Activated naive CD8-positive, alpha-beta T cell treated with anti-CD3 and anti-CD28 coated beads, Interleukin-2, amount 50 U/mL, for 24 hours (primary cell): ENCODE measurements around the gene OSBP.

Source experiments
- ATAC-seq: fragments of 150-1000 bp; cut with Tn5 transposase; one replicate; pipeline ENCODE4 v1.10.0; 2021
- DNase-seq: peaks from one replicate; pipeline ENCODE4 v3.0.0; 2021
- H3K27ac Mint-ChIP-seq: one replicate; pipeline ENCODE4 v1.8.0; 2021; ENCODE audit warnings: mild to moderate bottlenecking, mixed read lengths
- H3K27me3 Mint-ChIP-seq: one replicate; pipeline ENCODE4 v1.8.0; 2021; ENCODE audit warnings: mixed read lengths
- H3K36me3 Mint-ChIP-seq: one replicate; pipeline ENCODE4 v1.8.0; 2021; ENCODE audit warnings: low read depth, mixed read lengths
- H3K4me1 Mint-ChIP-seq: one replicate; pipeline ENCODE4 v1.8.0; 2021; ENCODE audit warnings: mixed read lengths
- H3K4me3 Mint-ChIP-seq: one replicate; pipeline ENCODE4 v1.8.0; 2021; ENCODE audit warnings: mild to moderate bottlenecking, moderate library complexity, mixed read lengths
- H3K9me3 Mint-ChIP-seq: one replicate; pipeline ENCODE4 v1.8.0; 2021; ENCODE audit warnings: mixed read lengths

The OSBP gene

DNA sequence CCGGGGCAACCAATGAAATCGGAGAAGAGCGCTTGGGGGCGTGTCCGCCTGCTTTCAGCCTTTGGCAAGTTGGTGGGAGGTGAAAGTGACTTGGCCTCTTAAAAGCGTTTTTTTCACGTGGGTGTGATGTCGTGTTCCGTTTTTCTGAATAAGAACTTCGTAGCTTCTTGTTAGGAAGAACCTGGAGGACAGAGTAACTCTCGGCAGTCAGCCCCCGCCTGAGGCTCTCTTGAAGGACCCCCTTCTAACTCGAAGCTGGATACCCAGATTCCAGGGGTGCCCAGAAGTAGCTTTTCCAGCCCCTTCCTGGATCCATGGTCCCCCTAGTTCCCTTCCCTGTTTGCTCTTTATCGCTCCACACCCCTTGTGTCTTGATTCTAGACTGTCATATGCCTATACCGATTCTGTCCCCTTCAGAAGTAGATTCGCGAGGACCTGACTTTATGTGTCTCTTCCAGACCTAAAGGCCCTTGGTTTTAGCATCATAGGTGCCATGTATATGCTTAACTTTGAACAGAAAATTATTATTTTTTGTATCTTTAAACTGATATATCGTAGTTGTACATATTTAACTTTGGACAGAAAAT, 915 bp upstream of the OSBP start:
- H3K27me3 Mint-ChIP-seq, result peaks cover 2% of the 10 kb centered on the region
- no peaks in the 10 kb centered on the region for H3K9me3 Mint-ChIP-seq
- H3K4me1 Mint-ChIP-seq, result peaks cover 54% of the 10 kb centered on the region
- peaks cover 8% of the 10 kb centered on the region for H3K36me3 Mint-ChIP-seq
- peak overlapping the region; percentile 98 for H3K27ac Mint-ChIP-seq
- H3K4me3 Mint-ChIP-seq, result peak overlapping the region; percentile 98
- ATAC-seq (no peak), DNase-seq (no peak)

DNA sequence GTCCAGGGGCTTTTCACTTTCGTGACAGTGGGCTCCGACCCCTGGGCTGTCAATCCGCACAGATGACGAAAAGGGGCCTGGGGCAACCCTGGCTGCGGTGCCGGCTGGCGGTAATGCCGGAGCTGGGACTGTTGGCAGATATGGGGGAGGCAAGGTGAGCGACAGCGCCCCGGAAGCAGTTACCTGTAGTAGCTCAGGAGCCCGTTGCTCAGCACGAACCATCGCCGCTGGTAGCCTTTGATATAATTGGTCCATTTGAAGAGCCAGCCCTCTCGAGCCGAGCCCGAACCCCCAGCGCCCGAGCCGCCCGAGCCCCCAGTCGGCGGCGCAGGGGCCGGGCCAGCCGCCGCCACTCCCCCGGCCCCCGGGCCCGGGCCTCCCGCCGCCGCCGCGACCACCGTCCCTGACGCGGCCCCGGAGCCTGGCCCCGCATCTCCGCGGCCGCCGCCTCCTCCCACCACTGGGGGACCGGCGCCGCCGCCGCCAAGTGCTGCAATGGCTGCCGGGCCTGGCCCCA, 396 bp downstream of the OSBP start:
- ATAC-seq (peak; percentile 12), DNase-seq (peak; percentile 50)
- Mint-ChIP-seq H3K27ac (peak overlapping the region; percentile 98), H3K4me1 (peaks cover 62% of the 10 kb centered on the region), H3K4me3 (peak overlapping the region; percentile 98), H3K9me3 (no peaks in the 10 kb centered on the region), H3K27me3 (peaks cover 2% of the 10 kb centered on the region), H3K36me3 (peaks cover 10% of the 10 kb centered on the region)

DNA sequence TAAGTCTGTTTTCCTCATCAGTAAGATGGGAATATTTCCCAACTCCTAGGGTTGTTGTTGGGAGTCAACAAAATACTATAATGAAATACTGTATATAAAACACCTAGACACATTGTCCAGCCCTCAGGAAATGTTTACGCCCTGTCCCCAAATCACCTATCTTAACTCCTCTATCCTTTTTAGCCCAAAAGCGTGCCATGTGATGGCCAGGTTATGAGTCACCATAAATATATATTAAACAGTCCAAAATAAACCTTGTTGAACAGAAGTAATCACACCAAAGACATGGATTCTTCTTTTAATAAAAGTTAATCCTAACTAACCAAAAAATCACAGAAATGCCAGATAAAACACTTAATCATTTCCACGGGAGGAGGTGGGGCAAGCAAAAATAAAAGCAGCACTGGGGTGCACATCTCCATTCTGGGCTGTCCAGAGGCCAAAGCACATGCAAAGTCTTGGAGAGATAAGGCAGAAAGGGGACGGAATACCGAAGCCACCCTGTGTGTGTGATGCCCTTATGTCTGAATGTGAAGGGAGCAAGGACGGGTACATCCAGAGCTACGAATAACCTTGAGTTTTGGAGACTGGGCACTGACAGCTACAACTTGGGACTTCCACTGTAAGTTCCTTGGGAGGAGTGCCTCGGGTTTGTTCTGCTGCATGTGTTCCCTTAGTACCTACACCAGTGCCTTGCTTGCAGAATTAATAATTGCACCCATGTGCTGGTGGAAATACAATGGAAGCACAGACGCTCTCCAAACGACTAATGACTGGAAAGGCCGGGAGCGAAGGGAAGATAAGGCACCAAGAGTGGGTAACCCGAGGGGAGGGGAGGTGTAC, 1.1 kb downstream of the OSBP start:
- peak overlapping the region; percentile 98 for H3K4me3 Mint-ChIP-seq
- no peak for DNase-seq
- peaks cover 17% of the 10 kb centered on the region for H3K36me3 Mint-ChIP-seq
- peaks cover 2% of the 10 kb centered on the region for H3K27me3 Mint-ChIP-seq
- no peaks in the 10 kb centered on the region for H3K9me3 Mint-ChIP-seq
- peaks cover 65% of the 10 kb centered on the region for H3K4me1 Mint-ChIP-seq
- no peak for ATAC-seq
- H3K27ac Mint-ChIP-seq, result peak overlapping the region; percentile 86

DNA sequence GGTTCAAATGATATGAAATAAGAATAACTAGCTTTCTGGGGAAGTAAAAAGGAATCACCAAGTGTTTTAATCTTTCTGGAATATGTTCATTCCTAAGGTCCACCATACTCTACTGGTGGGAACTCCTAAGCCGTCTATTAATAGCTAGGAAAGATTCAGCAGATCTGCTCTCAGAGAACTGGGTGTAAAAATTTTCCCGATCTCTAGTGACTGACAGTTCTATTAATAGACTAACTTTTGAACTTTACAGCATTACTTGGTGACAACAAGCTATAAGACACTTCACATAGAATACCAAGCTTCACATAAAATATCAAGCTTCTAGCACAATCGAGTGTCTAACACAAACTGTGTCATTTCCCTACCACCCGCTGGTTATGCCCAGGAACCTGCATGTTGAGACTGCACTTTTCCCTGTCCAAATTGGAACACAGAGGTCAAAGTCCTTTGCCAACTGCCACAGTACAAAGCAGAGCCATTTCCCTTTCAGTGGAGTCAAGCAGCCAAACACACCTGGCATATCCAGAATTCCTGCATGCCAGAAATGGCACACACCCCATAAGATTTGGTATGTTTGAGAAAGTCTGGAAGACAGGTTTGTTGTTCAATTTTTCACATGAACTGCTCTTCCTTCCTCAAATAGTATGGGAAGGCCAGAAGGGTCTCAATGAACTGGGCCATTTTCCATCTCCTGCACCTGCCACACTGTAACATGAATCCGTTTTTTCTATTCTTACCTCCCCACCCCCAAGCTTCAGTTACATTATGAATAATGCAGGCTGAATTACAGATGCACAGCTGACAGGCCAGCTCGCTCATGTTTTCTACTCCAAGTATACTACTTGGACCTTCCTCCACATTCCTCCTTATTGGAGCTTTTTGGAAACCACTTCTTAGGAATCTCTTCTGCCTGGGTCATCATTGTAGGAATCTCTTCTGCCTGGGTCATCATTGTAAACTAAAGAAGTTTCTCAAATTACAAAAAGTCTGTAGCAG, 3.7 kb downstream of the OSBP start:
- DNase-seq (no peak), ATAC-seq (no peak)
- Mint-ChIP-seq H3K36me3 (peaks cover 36% of the 10 kb centered on the region), H3K9me3 (no peaks in the 10 kb centered on the region), H3K4me1 (peaks cover 60% of the 10 kb centered on the region), H3K27ac (no peak overlapping the region), H3K4me3 (no peak overlapping the region), H3K27me3 (peaks cover 2% of the 10 kb centered on the region)

DNA sequence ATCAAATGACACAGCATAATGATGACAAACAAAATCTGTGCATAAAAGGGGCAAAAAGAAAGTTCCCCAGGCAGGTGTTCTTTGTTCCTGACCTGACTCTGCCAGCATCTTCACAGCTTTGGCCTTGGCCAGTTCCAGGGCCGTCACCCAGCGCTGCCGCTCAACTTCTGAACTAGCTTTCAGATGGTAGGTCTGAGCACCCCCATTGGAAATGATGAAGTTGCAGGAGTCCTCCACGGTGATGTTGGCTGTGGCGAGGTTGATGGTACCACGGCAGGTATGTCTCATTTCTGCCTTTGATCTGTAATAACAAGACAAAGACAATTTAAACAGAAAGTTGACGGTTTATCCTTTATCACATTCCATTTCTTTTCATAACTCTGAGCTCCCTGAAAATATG, 5.3 kb downstream of the OSBP start:
- H3K27ac Mint-ChIP-seq, result no peak overlapping the region
- peaks cover 49% of the 10 kb centered on the region for H3K4me1 Mint-ChIP-seq
- DNase-seq (peak; percentile 8), ATAC-seq (peak; percentile 48)
- H3K9me3 Mint-ChIP-seq, result no peaks in the 10 kb centered on the region
- H3K4me3 Mint-ChIP-seq, result no peak overlapping the region
- peaks cover 42% of the 10 kb centered on the region for H3K36me3 Mint-ChIP-seq
- no peaks in the 10 kb centered on the region for H3K27me3 Mint-ChIP-seq

DNA sequence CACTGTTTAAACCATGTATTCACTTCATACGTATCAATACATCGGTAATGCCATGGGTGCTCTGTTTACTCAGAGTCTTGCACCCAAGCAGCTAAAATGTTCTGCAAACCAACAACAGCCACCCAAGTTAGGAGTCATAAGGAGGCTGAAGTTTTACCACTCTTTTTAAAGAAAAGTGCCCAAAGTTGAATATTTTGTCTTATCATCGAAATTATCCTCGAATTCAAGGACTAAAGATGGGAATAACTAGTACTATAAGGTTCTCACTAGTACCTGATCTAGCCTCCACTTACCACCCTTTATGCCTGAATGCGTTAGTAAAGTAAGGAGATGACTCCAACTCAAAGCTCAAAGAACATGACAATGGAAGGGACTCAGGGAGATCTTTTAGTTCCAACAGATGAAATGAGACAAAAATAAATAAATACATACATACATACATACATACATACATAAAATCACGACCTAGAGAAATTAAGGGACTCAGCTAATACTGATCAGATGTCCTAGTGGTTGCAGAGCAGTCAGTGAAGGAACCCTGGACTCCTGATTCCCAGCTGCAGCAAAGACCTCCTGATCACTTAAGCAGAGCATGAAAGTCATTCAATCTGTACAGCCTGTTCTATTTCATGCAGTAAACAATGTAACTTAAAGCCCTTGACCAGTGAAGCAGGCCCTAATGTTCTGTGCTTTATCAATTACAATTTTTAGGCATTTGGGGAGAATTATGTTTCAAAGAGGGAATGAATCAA, 7.7 kb downstream of the OSBP start:
- ATAC-seq (no peak), DNase-seq (no peak)
- Mint-ChIP-seq H3K27me3 (no peaks in the 10 kb centered on the region), H3K27ac (no peak overlapping the region), H3K4me1 (peaks cover 32% of the 10 kb centered on the region), H3K36me3 (peaks cover 46% of the 10 kb centered on the region), H3K9me3 (no peaks in the 10 kb centered on the region), H3K4me3 (no peak overlapping the region)

DNA sequence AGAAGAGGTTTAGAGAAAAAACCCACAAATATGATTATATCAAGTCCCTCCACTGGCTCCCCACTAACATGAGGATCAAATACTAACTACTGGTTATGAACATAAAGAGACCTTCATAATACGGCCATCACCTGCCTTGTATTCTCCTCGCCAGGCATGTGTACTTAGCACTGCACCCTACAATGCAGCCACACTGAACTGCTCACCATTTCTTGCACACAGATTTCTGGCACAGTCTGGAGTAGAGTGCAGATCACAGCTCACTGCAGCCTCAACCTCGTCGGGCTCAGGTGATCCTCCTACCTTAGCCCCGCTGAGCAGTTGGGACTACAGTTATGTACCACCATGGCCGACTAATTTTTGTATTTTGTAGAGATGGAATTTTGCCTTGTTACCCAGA, 13.1 kb downstream of the OSBP start:
- Mint-ChIP-seq H3K27ac (no peak overlapping the region), H3K4me1 (peaks cover 4% of the 10 kb centered on the region), H3K36me3 (peaks cover 56% of the 10 kb centered on the region), H3K27me3 (no peaks in the 10 kb centered on the region), H3K4me3 (no peak overlapping the region), H3K9me3 (no peaks in the 10 kb centered on the region)
- no peak for DNase-seq
- ATAC-seq, result no peak

DNA sequence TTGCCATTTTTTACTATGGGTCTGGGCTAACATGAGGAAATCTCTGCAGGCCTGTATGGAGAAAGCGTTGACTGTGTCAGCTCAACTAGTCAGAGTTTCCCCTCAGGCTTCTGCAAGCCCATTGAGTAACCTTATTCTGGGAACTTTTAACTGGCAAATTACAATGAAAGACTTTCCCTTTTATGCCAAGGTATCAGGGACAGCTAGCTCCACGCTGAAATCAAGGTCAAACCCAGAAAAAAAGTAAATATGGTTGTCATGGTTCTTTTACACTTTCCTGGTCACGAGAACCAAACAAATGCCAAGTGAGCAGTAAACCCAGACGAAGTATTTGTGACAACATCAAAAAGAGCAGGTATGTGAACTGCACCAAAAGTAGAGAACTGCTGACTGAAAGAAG, 13.8 kb downstream of the OSBP start:
- H3K27me3 Mint-ChIP-seq, result no peaks in the 10 kb centered on the region
- H3K9me3 Mint-ChIP-seq, result no peaks in the 10 kb centered on the region
- H3K4me1 Mint-ChIP-seq, result peaks cover 4% of the 10 kb centered on the region
- peaks cover 53% of the 10 kb centered on the region for H3K36me3 Mint-ChIP-seq
- ATAC-seq (no peak), DNase-seq (no peak)
- H3K27ac Mint-ChIP-seq, result peak overlapping the region; percentile 41
- H3K4me3 Mint-ChIP-seq, result no peak overlapping the region

DNA sequence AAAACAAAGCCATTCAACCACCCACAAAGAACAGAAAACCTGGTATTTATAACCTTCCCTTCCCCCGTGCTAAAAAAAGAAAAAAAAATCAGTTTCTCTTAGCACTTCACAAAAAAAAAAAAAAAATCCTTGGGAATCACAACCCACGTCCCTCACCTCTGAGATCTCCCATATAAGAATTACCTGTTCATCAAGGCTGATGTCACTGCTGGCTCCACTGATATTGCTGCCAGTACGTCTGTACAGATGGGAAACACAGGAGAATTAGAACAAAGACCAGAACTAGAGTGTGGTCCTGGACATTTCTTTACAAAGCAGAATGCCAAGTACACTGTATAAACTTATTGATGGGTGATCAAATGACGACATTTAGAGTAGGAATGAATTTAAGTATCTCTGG, 14.9 kb downstream of the OSBP start:
- no peaks in the 10 kb centered on the region for H3K27me3 Mint-ChIP-seq
- H3K4me3 Mint-ChIP-seq, result no peak overlapping the region
- ATAC-seq (no peak), DNase-seq (no peak)
- peaks cover 56% of the 10 kb centered on the region for H3K36me3 Mint-ChIP-seq
- no peaks in the 10 kb centered on the region for H3K9me3 Mint-ChIP-seq
- H3K4me1 Mint-ChIP-seq, result peaks cover 4% of the 10 kb centered on the region
- H3K27ac Mint-ChIP-seq, result no peak overlapping the region

DNA sequence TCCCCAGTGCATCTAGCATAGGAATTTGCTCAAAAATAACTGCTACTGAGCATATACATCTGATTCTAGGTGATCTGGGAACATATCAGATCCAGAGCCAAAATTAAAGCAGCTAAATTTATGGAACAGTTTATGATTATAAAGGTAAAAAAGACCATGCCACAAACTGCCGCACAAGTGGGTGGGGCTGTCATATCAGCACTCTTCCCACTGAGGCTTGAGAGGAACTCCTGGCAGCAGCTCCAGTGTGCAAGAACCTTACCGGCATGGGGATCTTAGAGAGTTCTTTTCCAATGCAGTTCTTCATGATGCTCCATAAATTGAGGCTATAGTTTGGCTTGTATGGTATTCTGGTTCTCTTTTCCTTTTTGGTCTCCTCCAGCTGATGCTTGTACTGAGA, 15.3 kb downstream of the OSBP start:
- ATAC-seq, result no peak
- Mint-ChIP-seq H3K9me3 (no peaks in the 10 kb centered on the region), H3K27me3 (no peaks in the 10 kb centered on the region), H3K4me3 (no peak overlapping the region), H3K27ac (no peak overlapping the region), H3K36me3 (peaks cover 60% of the 10 kb centered on the region), H3K4me1 (peaks cover 4% of the 10 kb centered on the region)
- no peak for DNase-seq

DNA sequence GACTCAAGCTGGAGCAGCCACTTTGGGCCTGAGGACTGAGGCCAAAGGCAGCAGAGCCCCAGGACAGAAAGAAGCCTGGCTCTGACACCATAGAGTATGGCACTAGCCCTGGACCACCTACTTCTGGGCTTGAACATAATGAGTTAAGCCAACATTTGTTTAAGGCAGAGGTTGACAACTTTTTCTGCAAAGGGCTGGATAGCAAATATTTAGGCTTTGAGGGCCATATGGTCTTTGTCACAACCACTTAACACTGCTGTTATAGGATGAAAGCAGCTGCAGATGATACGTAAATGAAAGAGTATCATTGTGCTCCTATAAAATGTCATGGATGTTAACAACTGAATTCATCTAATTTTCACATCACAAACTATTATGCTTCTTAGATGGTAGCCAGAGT, 16.6 kb downstream of the OSBP start:
- Mint-ChIP-seq H3K4me1 (peaks cover 4% of the 10 kb centered on the region), H3K4me3 (no peak overlapping the region), H3K36me3 (peaks cover 67% of the 10 kb centered on the region), H3K27me3 (no peaks in the 10 kb centered on the region), H3K27ac (no peak overlapping the region), H3K9me3 (no peaks in the 10 kb centered on the region)
- ATAC-seq (no peak), DNase-seq (no peak)

DNA sequence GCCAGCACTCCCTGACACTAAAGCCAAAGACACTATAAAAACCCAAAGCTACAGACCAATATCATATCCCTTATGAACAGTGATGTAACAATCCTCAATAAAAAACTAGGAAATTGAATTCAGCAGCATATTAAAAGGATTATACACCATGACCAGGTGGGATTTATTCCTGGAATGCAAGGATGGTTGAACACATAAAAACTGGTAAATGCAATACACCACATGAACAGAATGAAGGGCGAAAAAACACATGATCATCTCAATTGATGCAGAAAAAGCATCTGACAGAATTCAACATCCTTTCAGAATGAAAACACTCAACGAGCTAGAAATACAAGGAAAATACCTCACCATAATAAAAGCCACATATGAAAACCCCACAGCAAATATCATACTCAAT, 31.3 kb downstream of the OSBP start:
- Mint-ChIP-seq H3K9me3 (peaks cover 10% of the 10 kb centered on the region), H3K27ac (no peak overlapping the region), H3K27me3 (no peaks in the 10 kb centered on the region), H3K4me1 (no peaks in the 10 kb centered on the region), H3K4me3 (no peak overlapping the region), H3K36me3 (peaks cover 58% of the 10 kb centered on the region)
- no peak for DNase-seq
- ATAC-seq, result no peak

DNA sequence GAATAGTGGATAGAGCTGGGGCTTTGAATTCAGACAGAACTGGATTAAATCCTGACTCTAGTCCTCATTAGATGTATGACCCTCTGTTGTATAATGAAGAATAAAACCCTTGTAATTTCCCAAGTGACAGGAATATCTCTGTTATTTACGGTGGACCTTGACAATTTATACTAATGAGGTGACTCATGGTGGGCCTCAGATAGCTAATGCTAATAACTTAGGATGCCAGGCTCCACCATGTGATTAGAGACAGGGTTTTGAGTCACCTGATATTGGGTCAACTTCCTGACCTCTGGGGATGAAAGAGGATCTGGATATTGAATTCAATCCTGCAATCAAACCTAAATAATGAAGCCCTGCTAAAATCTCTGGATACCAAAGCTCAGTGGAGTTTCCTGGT, 33.6 kb downstream of the OSBP start:
- no peak for ATAC-seq
- Mint-ChIP-seq H3K9me3 (peaks cover 10% of the 10 kb centered on the region), H3K4me3 (no peak overlapping the region), H3K27me3 (no peaks in the 10 kb centered on the region), H3K36me3 (peaks cover 56% of the 10 kb centered on the region), H3K27ac (no peak overlapping the region), H3K4me1 (no peaks in the 10 kb centered on the region)
- DNase-seq, result no peak

DNA sequence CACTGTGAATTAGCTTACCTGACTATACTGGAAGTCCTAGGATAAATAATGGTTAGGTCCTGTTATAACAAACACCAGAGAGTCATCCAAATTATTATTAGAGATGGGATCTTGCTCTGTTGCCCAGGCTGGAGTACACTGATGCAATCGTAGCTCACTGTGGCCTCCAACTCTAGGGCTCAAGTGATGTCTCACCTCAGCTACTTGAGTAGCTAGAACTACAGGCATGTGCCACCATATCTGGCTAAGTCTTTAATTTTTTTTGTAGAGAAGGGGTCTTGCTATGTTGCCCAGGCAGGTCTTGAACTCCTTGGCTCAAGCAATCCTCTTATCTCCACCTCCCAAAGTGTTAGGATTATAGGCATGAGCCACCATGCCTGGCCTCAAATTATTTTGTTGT, 37.2 kb downstream of the OSBP start:
- Mint-ChIP-seq H3K27ac (no peak overlapping the region), H3K27me3 (no peaks in the 10 kb centered on the region), H3K9me3 (no peaks in the 10 kb centered on the region), H3K4me1 (no peaks in the 10 kb centered on the region), H3K4me3 (no peak overlapping the region), H3K36me3 (peaks cover 45% of the 10 kb centered on the region)
- DNase-seq (no peak), ATAC-seq (no peak)
